ENCODE measurements around the gene UBE2O.

GRCh38 chr17:76353599-76354316 is 99.2 kb downstream of the UBE2O start, which contains the start of gene PRPSAP1:
- TF ChIP-seq POLR2A (IDR thresholded peaks at IDR 0.05) (peak; percentile 36 to 65), CTCF (IDR thresholded peaks at IDR 0.05) (peak; percentile 31 to 82 (median 59))
